Peyer's patch (tissue), 4 donors: Measurements from ENCODE around the gene AK1.
"Not testable (repeated sequence)": the region's sequence is repeated elsewhere in the genome, so short reads cannot be mapped to it uniquely, and the experiment has no call there.

ENCODE experiments used
- POLR2A ChIP-seq, 2 donors: fragments of 450-650 bp; IDR thresholded peaks; one replicate each; pipeline ENCODE4 v1.5.1; 2017; ENCODE audit warnings: antibody characterized with exemption in 2 of 2, mild to moderate bottlenecking in 2 of 2, moderate library complexity in 2 of 2
- TF ChIP-seq, protein P1 (sequence below), 6 experiments: fragments of 450-650 bp in 4 of 6; fragments of 200-600 bp in 2 of 6; sonication (generic) in 1 of 6; IDR thresholded peaks; one replicate each; pipeline ENCODE4 v1.5.1; 2017 to 2019; ENCODE audit warnings: antibody characterized with exemption in 6 of 6, mild to moderate bottlenecking in 3 of 6, moderate library complexity in 1 of 6

DNA sequence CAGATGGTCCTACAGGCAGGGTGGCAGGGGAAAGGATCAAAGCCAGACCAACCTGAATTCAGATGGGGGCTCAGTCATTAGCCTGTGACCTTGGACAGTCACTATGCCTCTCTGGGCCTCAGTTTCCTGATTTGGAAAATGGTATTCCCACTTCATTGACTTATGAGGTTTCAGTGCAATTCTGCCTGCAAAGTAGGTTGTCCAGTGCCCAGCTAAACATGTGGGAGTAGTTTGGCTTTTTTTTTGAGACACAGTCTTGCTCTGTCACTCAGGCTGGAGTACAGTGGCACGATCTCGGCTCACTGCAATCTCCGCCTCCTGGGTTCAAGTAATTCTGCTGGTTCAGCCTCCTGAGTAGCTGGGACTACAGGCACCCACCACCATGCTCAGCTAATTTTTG lies 40.9 kb downstream of the AK1 start:
- TF ChIP-seq, protein P1, sequence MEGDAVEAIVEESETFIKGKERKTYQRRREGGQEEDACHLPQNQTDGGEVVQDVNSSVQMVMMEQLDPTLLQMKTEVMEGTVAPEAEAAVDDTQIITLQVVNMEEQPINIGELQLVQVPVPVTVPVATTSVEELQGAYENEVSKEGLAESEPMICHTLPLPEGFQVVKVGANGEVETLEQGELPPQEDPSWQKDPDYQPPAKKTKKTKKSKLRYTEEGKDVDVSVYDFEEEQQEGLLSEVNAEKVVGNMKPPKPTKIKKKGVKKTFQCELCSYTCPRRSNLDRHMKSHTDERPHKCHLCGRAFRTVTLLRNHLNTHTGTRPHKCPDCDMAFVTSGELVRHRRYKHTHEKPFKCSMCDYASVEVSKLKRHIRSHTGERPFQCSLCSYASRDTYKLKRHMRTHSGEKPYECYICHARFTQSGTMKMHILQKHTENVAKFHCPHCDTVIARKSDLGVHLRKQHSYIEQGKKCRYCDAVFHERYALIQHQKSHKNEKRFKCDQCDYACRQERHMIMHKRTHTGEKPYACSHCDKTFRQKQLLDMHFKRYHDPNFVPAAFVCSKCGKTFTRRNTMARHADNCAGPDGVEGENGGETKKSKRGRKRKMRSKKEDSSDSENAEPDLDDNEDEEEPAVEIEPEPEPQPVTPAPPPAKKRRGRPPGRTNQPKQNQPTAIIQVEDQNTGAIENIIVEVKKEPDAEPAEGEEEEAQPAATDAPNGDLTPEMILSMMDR (IDR thresholded peaks at IDR 0.05): not testable (repeated sequence)
- TF ChIP-seq POLR2A (IDR thresholded peaks at IDR 0.05): not testable (repeated sequence)
